ENCODE measurements around the gene FILIP1.

DNA sequence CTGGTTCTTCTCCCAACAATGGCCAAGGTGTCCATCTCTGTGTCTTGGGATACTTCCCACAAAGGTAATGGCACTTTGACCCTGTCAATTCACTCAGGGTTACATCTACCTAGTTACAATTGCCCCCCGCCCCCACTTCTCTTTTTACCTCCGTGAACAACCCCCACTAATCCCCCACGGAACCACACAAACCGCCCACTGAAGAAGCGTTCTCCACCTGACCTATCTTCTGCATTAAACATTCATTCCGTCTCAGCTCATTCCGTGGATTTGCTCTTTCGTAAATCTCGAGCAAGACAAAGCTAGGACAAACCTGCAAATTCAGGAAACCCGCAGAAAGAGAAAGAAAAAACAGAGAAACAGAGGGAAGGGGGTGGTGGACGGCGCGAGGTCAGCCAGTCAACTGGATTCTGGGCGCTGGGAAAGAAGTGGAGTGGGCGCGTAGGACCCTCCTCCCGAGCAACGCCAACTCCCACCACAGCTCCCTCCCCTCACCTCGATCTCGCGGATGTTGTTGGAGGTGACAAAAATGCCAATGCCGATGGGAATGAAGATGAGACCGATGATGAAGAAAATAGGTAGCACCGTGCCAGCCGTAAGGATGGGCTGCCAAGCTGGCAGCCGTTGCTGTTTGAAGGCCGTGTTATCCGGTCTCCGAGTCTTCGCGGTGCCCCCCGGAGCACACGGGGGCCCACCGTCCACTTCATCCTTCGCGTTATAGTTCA lies 209.5 kb downstream of the FILIP1 start:
- TF ChIP-seq CTCF (conservative IDR thresholded peaks at IDR 0.05; ENCODE audit: low read depth, low read length) = no peak
- no peak for TF ChIP-seq POLR2A (IDR thresholded peaks at IDR 0.05; ENCODE audit: low read depth, low read length)
- no peak for TF ChIP-seq MAZ (IDR thresholded peaks at IDR 0.05; ENCODE audit: borderline replicate concordance, low read depth, low read length)
- TF ChIP-seq CEBPB (IDR thresholded peaks at IDR 0.05; ENCODE audit: low read depth, low read length) = no peak
- TF ChIP-seq RCOR1 (IDR thresholded peaks at IDR 0.05; ENCODE audit: insufficient replicate concordance, low read length) = no peak
- TF ChIP-seq SMC3 (IDR thresholded peaks at IDR 0.05; ENCODE audit: low read depth, low read length) = no peak
- no peak for TF ChIP-seq RAD21 (IDR thresholded peaks at IDR 0.05; ENCODE audit: low read length)
- TF ChIP-seq MAFK (IDR thresholded peaks at IDR 0.05; ENCODE audit: low read depth, low read length) = no peak
- no peak for TF ChIP-seq CHD1 (IDR thresholded peaks at IDR 0.05; ENCODE audit: low read depth, low read length)
- no peak for TF ChIP-seq RFX5 (IDR thresholded peaks at IDR 0.05; ENCODE audit: low read depth, low read length)
- TF ChIP-seq NFE2L2 (IDR thresholded peaks at IDR 0.05; ENCODE audit: low read depth, low read length) = no peak

All from IMR-90 (cell line).